SK-MEL-5 (cell line): ENCODE results near the gene ERC2. TPM values are rescaled to one million over a fixed set of nuclear protein-coding genes. Genes with fewer than 3 reads are reported as not detected.

Experiments
- DNase-seq: peaks from one replicate; pipeline ENCODE4 v3.0.0-alpha.2; 2016; ENCODE audit warnings: low read depth, low spot score
- in situ Hi-C: cut with HindIII; loops from 2 replicates; pipeline ENCODE4 v1.10.0; 2016; ENCODE audit warnings: low sequenced_read_pairs, high pct_unique_total_duplicates, low pct_unique_long_range_greater_than_20kb
- total RNA-seq: library from RNA; depleted of rRNA; stranded (reverse); fragments of >200 nt; shearing (Covaris generic); gene quantifications from 2 replicates; pipeline ENCODE4 v1.2.3, GENCODE V29; 2014

Gene ERC2
- total RNA-seq, 1 experiment from 2014 or later: 0.50 TPM

DNA sequence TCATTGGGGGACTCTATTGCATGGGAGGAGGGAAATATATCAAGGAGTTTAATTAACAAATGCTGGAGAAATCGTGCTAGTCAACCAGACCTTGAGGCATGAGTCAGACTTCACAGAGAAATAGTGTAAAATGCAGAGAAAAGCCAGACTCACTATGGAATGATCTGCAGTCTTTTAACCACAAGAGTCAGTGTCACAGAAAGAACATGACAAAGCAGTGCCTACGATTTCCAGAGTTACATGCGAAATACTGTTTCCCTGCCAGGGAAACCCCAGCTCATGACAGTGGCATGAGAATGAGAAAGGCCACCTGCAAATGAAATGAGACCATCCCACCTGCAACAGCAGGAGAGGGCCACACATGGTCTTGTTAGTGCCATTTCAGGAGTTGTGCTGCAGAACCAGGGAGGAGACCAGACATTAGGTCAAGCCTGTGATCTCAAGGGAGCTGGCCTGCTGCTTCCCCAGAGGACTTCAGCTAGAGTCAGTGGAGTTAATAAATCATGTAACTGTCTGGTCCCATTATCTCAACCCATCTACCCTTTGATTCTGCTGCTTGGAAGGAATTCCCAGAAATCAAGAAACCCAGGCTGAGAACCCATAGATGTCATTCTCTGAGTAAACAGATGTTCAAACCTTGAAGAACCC, 79.0 kb downstream of the ERC2 start:
- in situ Hi-C loops: no loop called here

DNA sequence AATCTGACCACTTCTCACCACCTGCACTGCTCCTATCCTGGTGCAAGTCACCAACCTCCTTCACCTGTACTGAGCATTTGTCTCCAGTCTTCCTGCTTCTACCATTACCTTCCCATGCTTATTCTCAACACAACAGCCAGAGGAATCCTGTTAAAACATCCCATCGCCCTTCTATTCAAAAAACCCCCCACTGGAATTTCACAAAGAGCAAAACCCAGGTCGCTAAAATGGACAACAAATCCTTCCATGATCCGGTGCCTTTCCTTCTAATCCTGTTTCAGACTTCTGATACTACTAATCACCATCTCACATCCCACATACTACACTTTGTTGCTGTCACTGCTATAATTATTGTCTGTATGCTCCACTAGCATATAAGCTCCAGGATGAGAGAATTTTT, 85.2 kb downstream of the ERC2 start:
- in situ Hi-C loops: no loop called here
- no peak for DNase-seq

More for the DNA sequence above, 79.0 kb downstream of the ERC2 start:
- no peak for DNase-seq

DNA sequence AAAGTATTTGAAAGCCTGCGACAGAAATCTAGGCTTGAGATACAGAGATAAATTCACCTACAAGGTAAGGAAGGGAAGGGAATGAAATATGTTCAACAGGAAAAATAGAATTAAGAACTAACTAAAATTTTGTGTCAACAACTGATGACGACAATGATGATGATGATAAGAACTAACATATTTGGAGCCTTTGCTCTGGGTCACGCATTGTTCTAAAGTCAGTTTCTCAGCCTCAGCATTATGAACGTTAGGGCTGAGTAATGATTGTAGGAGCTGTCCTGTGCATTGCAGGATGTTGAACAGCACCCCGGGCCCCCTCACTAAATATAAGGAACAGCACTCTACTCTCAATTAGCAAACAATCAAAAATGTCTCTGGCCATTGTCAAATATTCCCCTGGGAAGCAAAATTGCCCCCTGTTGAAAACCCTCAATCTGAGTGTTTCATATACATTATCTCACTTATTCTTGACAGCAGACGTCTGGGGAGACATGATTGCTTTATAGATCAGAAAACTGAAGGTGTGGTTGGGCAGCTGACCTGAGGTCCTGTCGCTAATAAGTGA, 88.5 kb downstream of the ERC2 start:
- no peak for DNase-seq
- in situ Hi-C loops: no loop called here

DNA sequence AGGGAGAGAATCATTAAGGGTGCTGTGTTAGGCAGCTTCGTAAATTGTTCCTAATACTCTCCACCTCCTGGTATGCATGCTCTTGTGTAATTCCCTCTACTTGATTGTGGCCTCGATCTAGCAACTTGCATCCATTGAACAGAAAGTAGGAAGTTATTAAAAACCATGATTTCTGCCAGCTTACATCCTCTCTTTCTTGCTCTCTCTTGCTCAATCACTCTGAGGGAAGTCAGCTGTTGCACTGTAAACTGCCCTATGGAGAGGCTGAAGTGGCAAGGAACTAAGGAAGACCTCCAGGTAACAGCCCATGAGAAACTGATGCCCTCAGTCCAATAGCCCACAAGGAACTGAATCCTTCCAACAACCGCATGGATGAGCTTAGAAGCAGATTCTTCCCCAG, 92.6 kb downstream of the ERC2 start:
- in situ Hi-C loops: no loop called here
- DNase-seq: no peak

- DNase-seq: no peak
- in situ Hi-C loops: no loop called here
Measured at GRCh38 chr3:56373386-56373785, 94.9 kb downstream of the ERC2 start.

DNA sequence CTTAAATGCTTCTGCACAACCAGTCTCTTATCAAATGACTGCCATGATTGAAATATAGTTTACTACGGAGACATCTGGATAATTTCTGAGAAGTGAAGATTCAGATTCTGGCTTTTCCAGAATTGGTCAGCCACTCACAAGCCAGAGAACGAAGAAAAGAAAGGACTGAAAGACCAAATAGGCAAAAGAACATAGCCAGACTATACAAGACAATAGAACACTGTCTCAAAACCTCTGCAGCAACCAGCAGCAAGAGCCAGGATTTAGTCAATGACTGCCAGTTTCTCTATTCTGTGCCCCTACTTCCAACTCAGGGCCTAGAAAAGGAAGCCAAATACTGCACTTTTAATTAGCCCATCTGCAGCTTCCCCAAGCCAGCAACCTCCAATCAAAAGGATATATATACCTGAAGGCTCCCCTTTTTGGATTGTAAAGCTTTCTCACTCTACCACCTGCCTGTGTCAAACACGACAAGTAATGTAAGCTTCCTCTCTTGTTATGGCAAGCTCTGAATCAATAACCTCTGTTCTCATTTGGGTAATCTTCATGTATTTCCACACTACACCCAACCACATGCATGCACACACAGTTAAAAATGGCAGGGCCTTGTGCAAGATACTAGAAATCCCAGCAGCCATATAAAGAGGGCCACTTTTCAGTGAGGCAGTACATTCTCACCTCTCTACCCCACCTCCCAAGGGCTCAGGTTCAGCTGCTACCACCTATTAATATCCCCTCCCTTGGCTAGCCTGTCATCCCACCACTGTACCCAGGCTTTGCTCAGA, 97.1 kb downstream of the ERC2 start:
- in situ Hi-C loops: no loop called here
- DNase-seq: no peak

- DNase-seq: no peak
- in situ Hi-C loops: no loop called here
Measured at GRCh38 chr3:56369914-56370313, 98.4 kb downstream of the ERC2 start.

- in situ Hi-C loops: no loop called here
- no peak for DNase-seq
Measured at GRCh38 chr3:56368846-56369245, 99.4 kb downstream of the ERC2 start.

DNA sequence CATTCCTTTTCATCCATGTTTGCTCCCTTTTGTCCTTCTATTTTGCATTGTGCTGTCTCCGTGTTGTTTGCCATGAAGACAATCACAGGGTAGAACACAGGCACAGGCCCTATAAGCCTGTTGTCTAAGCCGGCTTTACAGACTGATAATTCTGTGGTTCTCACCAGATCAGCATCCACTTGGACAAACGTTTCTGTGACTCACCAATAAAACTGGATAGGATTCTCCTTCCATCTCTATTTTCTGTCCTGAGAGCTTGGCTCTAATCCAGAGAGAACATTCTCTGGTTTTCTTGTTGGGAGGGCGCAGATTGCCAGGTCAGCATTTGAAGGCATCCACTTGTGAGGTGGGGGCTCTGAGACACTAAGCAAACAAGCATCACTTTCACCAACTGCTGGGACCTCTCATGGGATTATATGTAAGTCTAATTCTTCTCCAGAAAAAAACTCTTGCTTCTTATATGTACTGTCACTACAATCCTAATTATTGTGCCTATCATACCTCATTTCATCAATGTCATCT, 101.6 kb downstream of the ERC2 start:
- no peak for DNase-seq
- in situ Hi-C loops: no loop called here

DNA sequence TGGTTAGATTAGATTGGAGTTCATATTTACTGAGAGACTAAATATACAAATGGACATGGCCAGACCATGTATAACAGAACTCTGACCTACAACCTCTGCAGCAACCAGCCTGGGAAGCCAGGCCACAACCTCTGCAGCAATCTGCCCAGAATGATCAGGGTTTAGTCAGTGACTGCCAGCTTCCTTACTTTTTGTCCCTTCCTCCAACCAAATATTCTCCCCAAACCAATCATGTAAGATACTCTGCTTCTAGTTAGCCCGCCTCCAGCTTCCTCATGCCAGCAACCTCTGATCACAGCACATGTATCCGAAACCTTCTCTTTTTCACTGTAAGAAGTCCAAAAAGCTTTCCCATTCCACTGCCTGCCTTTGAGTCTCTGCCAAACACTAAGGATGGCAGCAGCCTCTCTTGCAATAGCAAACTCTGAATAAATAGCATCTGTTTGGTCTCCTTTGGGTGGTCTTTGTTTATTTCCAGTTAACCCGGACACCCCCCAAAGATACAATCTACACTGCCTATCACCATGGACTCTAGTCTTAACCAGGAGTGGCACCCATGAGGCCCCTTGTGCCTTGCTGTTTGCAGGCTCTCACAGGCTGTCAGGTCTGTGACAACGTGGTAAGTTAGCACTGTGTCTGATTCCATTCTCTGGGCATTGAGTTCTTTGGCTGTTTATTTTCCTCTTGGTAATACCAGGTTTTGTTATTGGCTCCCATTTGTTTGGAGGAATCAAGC, 102.2 kb downstream of the ERC2 start:
- DNase-seq: no peak
- in situ Hi-C loops: no loop called here

GRCh38 chr3:56364665-56365064, 103.6 kb downstream of the ERC2 start:
- DNase-seq: no peak
- in situ Hi-C loops: no loop called here

DNA sequence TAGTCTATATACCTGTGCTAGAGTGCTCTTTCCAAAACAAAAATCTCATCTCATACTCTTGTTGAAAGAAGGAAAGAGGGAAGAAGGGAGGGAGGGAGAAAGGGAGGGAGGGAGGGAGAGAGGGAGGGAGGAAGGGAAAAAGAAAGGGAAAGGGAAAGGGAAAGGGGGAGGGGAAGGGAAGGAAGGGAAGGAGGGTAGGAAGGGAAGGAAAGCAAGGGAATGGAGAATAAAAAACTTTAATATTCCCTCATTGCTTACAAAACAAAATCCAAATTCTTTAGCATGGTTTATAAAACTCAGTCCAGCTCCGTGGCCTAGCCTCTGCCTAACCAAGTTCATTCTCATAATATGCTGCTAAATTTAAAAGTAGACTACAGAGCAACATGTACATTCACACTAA, 104.5 kb downstream of the ERC2 start:
- DNase-seq: no peak
- in situ Hi-C loops: no loop called here

GRCh38 chr3:56361731-56362130, 106.5 kb downstream of the ERC2 start:
- no peak for DNase-seq
- in situ Hi-C loops: no loop called here

DNA sequence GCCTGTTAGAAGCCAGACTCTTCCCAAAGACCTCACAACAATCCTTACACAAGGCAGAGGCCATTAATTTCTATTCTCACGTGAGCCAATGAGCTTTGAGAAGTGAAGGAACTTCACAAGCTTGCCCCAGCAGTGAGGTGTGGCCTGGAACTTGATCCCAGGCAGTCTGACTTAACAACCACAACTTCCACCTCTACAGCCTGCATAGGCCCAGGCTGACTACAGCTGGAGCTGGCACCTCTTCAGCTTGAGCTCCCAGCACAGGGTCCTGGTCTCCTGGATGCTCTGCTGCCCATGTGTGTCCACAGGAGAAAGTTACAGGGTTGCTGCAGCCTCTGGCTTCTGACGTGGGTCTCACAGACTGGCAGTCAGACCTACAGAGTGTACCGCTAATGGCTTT, 111.0 kb downstream of the ERC2 start:
- in situ Hi-C loops: no loop called here
- DNase-seq: no peak

DNA sequence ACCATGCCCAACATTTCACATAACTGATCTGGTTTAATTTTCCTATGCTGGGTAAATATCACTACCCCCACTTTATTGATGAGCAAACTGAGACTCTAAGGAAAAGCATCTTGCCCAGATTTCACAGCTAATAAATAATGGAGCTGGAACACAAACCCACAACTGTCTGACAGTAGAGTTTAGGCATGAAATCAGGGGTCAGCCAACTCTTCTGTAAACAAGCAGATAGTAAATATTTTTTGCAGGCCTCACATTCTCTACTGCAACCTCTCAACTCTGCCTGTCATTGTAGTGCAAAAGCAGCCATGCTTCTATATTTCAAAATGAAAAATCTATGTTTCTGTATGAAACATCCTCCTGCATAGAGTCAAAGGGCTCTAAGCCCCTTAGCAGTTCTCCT, 111.5 kb downstream of the ERC2 start:
- in situ Hi-C loops: no loop called here

GRCh38 chr3:56355570-56356185, 112.6 kb downstream of the ERC2 start:
- in situ Hi-C loops: no loop called here
- no peak for DNase-seq

More for the DNA sequence above, 111.5 kb downstream of the ERC2 start:
- no peak for DNase-seq

DNA sequence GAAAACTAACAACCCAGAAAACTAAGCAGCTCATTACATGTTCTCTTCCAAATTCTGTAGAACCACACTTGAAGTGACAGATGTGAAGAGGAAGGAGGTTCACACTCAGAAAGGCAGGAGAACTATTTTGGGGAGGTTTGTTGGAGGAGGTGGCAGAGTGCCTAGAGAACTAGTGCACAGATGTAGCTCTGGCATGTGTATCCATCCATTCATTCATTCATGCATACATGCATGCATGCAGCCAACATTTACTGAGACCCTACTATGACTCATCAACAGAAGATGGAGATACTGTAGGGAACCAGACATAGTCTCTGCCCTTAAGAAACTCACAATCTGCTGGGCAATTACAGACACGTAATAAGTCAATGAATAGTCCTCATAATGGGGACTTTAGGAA, 116.7 kb downstream of the ERC2 start:
- in situ Hi-C loops: no loop called here
- DNase-seq: no peak
